ENCODE measurements around the gene QPCT. TPM values are rescaled to one million over a fixed set of nuclear protein-coding genes. Genes with fewer than 3 reads are reported as not detected.

The QPCT gene
- total RNA-seq, 1 donor from 2014 or later = 52.3 TPM

GRCh38 chr2:37324786-37325624 lies 19.4 kb upstream of the QPCT start, which contains the start of gene PRKD3:
Gene PRKD3, minus strand, starts transcription at chr2:37324833. Its CDS starts 8,309 bp downstream, at chr2:37316524.
- DNase-seq (ENCODE audit: low read depth) = no peak
- peak within 1 kb of the TSS; percentile 89 for H3K4me3 ChIP-seq (ENCODE audit: low read depth, low read length)
- TF ChIP-seq, protein P1, sequence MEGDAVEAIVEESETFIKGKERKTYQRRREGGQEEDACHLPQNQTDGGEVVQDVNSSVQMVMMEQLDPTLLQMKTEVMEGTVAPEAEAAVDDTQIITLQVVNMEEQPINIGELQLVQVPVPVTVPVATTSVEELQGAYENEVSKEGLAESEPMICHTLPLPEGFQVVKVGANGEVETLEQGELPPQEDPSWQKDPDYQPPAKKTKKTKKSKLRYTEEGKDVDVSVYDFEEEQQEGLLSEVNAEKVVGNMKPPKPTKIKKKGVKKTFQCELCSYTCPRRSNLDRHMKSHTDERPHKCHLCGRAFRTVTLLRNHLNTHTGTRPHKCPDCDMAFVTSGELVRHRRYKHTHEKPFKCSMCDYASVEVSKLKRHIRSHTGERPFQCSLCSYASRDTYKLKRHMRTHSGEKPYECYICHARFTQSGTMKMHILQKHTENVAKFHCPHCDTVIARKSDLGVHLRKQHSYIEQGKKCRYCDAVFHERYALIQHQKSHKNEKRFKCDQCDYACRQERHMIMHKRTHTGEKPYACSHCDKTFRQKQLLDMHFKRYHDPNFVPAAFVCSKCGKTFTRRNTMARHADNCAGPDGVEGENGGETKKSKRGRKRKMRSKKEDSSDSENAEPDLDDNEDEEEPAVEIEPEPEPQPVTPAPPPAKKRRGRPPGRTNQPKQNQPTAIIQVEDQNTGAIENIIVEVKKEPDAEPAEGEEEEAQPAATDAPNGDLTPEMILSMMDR (conservative IDR thresholded peaks at IDR 0.05; ENCODE audit: low read depth, low read length) = no peak

GRCh38 chr2:37325625-37326071 lies 18.8 kb upstream of the QPCT start:
- TF ChIP-seq, protein P1 (conservative IDR thresholded peaks at IDR 0.05; ENCODE audit: low read depth, low read length) = no peak
- peak overlapping the region; percentile 89 for H3K4me3 ChIP-seq (ENCODE audit: low read depth, low read length)
- DNase-seq (ENCODE audit: low read depth) = no peak

DNA sequence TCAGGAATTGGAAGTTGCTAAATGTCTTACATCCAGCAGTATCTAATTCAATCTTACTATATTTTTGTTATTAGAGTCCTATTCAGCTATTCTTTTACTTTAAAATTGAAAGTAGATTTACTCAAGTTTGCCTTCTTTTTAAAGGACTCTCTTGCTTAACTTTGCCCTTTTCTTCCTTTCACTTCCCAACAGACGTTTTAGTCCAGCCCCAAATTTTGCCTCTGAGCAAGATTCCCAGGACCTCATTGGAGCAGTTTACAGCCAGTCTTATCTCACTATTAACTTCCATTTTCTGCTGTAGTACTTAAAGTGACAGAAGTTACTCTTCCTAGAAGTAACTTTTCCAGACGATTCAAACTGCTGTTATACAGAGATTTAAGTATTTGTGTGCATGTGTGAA lies 18.1 kb upstream of the QPCT start:
- no peak for DNase-seq (ENCODE audit: low read depth)
- TF ChIP-seq, protein P1 (conservative IDR thresholded peaks at IDR 0.05; ENCODE audit: low read depth, low read length) = no peak
- peak overlapping the region; percentile 2 for H3K4me3 ChIP-seq (ENCODE audit: low read depth, low read length)

GRCh38 chr2:37326866-37327634 lies 17.4 kb upstream of the QPCT start:
- TF ChIP-seq, protein P1 (conservative IDR thresholded peaks at IDR 0.05; ENCODE audit: low read depth, low read length) = no peak
- H3K4me3 ChIP-seq (ENCODE audit: low read depth, low read length) = no peak overlapping the region
- DNase-seq (ENCODE audit: low read depth) = no peak

DNA sequence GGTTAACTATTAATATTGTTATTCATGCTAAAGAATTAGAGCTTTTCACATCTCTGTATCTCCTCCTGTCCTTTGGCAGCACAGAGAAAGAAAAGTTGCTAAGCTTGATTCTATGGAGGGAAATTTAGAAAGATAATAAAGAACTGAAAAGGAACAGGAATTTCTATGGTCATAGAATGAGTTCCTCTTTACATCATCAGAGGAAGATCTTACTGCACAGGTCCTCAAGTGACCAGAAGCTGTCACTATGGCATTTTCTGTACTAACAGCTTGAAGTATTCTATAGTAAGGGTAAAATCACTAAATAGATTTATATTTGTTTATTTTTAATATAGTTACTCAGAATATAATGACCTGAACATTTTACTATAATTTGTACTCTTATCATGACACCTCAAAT lies 13.7 kb upstream of the QPCT start:
- no peak for DNase-seq (ENCODE audit: low read depth)
- TF ChIP-seq, protein P1 (conservative IDR thresholded peaks at IDR 0.05; ENCODE audit: low read depth, low read length) = no peak
- H3K4me3 ChIP-seq (ENCODE audit: low read depth, low read length) = no peak overlapping the region

GRCh38 chr2:37332560-37332959 lies 11.9 kb upstream of the QPCT start:
- H3K4me3 ChIP-seq (ENCODE audit: low read depth, low read length) = no peak overlapping the region
- DNase-seq (ENCODE audit: low read depth) = no peak
- TF ChIP-seq, protein P1 (conservative IDR thresholded peaks at IDR 0.05; ENCODE audit: low read depth, low read length) = no peak

Measured in epithelial cell of proximal tubule (primary cell).